PC-3 (cell line): ENCODE data around the gene GPR152.

ENCODE experiments used
- CTCF ChIP-seq: fragments of 300-600 bp; sonication (generic); conservative IDR thresholded peaks from 2 replicates; pipeline ENCODE4 v1.5.1; 2017; ENCODE audit warnings: antibody characterized with exemption, low read depth, mild to moderate bottlenecking, low read length
- EZH2 ChIP-seq: fragments of 300-600 bp; sonication (generic); IDR thresholded peaks from one replicate; pipeline ENCODE4 v1.6.1; 2017; ENCODE audit warnings: antibody characterized with exemption, mild to moderate bottlenecking, low read length; ENCODE audit not compliant: unreplicated experiment
- EZH2phosphoT487 ChIP-seq: fragments of 300-600 bp; sonication (generic); IDR thresholded peaks from 2 replicates; pipeline ENCODE4 v1.6.1; 2018; ENCODE audit warnings: mild to moderate bottlenecking, antibody characterized with exemption, low read length, borderline replicate concordance

- no peak for TF ChIP-seq CTCF
- TF ChIP-seq EZH2: no peak
- no peak for TF ChIP-seq EZH2phosphoT487
Measured at GRCh38 chr11:67495234-67496005, 42.9 kb upstream of the GPR152 start.
